ENCODE results near the gene MMEL1.

Gene MMEL1

GRCh38 chr1:2604844-2605508, 27.8 kb downstream of the MMEL1 start:
- H3K27ac ChIP-seq (replicated peaks), result no peak overlapping the region
- no peak for DNase-seq (ENCODE audit: low read depth in 1 of 2, low spot score in 1 of 2)
- no peak overlapping the region for H3K4me3 ChIP-seq (replicated peaks; ENCODE audit: insufficient read depth, low read length)
- no peak for TF ChIP-seq SPI1 (IDR thresholded peaks at IDR 0.05; ENCODE audit: borderline replicate concordance, low read depth)
- TF ChIP-seq, protein P1, sequence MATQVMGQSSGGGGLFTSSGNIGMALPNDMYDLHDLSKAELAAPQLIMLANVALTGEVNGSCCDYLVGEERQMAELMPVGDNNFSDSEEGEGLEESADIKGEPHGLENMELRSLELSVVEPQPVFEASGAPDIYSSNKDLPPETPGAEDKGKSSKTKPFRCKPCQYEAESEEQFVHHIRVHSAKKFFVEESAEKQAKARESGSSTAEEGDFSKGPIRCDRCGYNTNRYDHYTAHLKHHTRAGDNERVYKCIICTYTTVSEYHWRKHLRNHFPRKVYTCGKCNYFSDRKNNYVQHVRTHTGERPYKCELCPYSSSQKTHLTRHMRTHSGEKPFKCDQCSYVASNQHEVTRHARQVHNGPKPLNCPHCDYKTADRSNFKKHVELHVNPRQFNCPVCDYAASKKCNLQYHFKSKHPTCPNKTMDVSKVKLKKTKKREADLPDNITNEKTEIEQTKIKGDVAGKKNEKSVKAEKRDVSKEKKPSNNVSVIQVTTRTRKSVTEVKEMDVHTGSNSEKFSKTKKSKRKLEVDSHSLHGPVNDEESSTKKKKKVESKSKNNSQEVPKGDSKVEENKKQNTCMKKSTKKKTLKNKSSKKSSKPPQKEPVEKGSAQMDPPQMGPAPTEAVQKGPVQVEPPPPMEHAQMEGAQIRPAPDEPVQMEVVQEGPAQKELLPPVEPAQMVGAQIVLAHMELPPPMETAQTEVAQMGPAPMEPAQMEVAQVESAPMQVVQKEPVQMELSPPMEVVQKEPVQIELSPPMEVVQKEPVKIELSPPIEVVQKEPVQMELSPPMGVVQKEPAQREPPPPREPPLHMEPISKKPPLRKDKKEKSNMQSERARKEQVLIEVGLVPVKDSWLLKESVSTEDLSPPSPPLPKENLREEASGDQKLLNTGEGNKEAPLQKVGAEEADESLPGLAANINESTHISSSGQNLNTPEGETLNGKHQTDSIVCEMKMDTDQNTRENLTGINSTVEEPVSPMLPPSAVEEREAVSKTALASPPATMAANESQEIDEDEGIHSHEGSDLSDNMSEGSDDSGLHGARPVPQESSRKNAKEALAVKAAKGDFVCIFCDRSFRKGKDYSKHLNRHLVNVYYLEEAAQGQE (IDR thresholded peaks at IDR 0.05; ENCODE audit: insufficient replicate concordance, low read depth), result no peak
- no peak for TF ChIP-seq GABPA (IDR thresholded peaks at IDR 0.05; ENCODE audit: low read depth)
- TF ChIP-seq, protein P2, sequence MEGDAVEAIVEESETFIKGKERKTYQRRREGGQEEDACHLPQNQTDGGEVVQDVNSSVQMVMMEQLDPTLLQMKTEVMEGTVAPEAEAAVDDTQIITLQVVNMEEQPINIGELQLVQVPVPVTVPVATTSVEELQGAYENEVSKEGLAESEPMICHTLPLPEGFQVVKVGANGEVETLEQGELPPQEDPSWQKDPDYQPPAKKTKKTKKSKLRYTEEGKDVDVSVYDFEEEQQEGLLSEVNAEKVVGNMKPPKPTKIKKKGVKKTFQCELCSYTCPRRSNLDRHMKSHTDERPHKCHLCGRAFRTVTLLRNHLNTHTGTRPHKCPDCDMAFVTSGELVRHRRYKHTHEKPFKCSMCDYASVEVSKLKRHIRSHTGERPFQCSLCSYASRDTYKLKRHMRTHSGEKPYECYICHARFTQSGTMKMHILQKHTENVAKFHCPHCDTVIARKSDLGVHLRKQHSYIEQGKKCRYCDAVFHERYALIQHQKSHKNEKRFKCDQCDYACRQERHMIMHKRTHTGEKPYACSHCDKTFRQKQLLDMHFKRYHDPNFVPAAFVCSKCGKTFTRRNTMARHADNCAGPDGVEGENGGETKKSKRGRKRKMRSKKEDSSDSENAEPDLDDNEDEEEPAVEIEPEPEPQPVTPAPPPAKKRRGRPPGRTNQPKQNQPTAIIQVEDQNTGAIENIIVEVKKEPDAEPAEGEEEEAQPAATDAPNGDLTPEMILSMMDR (IDR thresholded peaks at IDR 0.05; ENCODE audit: insufficient read depth, low read length), result no peak
- TF ChIP-seq POLR2AphosphoS5 (IDR thresholded peaks at IDR 0.05; ENCODE audit: low read depth), result no peak
- H3K27me3 ChIP-seq (ENCODE audit: insufficient read depth, poor library complexity, severe bottlenecking), result no peaks in the 10 kb centered on the region

- TF ChIP-seq, protein P2 (IDR thresholded peaks at IDR 0.05; ENCODE audit: insufficient read depth, low read length), result no peak
- TF ChIP-seq SPI1 (IDR thresholded peaks at IDR 0.05; ENCODE audit: borderline replicate concordance, low read depth) (no peak), POLR2AphosphoS5 (IDR thresholded peaks at IDR 0.05; ENCODE audit: low read depth) (no peak), GABPA (IDR thresholded peaks at IDR 0.05; ENCODE audit: low read depth) (no peak)
- TF ChIP-seq, protein P1 (IDR thresholded peaks at IDR 0.05; ENCODE audit: insufficient replicate concordance, low read depth), result no peak
- DNase-seq (ENCODE audit: low read depth in 1 of 2, low spot score in 1 of 2), result no peak
- no peaks in the 10 kb centered on the region for H3K27me3 ChIP-seq (ENCODE audit: insufficient read depth, poor library complexity, severe bottlenecking)
- H3K27ac ChIP-seq (replicated peaks), result no peak overlapping the region
- no peak overlapping the region for H3K4me3 ChIP-seq (replicated peaks; ENCODE audit: insufficient read depth, low read length)
Measured at GRCh38 chr1:2604156-2604843, 28.5 kb downstream of the MMEL1 start.

DNA sequence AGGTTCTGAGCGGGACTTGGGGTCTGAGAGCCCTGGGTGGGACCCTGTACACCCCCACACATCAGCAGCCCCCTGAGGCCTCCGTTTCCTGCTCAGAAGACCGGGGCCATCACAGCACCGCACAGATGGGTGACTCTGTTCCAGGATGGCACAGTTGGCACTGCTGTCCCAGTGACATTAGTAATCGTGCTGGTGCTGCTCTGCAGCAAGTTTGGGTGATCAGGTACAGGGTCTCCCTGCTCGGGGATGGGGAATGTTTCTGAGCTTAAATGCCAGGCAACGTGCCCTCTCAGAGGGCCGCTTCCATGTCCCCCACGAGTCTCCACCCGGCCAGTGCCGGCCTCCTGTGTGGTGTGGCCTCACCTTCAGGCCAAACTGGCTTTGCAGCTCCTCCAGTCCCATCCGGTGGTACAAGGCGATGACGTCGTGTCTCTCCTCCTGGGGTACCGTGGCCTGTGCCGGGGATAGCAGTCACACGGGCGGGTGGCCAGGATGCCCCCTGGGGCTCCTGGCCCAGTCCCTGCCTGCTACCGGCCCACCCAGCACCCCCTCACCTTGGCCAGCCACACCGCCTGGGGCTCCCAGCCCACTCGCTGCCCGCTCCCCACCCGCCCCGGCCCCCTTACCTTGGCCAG, 29.2 kb downstream of the MMEL1 start:
- no peak for DNase-seq (ENCODE audit: low read depth in 1 of 2, low spot score in 1 of 2)
- TF ChIP-seq, protein P2 (IDR thresholded peaks at IDR 0.05; ENCODE audit: insufficient read depth, low read length), result no peak
- TF ChIP-seq GABPA (IDR thresholded peaks at IDR 0.05; ENCODE audit: low read depth) (no peak), POLR2AphosphoS5 (IDR thresholded peaks at IDR 0.05; ENCODE audit: low read depth) (no peak), SPI1 (IDR thresholded peaks at IDR 0.05; ENCODE audit: borderline replicate concordance, low read depth) (no peak)
- TF ChIP-seq, protein P1 (IDR thresholded peaks at IDR 0.05; ENCODE audit: insufficient replicate concordance, low read depth), result no peak
- Histone ChIP-seq H3K4me3 (replicated peaks; ENCODE audit: insufficient read depth, low read length) (no peak overlapping the region), H3K27ac (replicated peaks) (no peak overlapping the region), H3K27me3 (ENCODE audit: insufficient read depth, poor library complexity, severe bottlenecking) (no peaks in the 10 kb centered on the region)
